ENCODE results near the gene B9D2.

DNA sequence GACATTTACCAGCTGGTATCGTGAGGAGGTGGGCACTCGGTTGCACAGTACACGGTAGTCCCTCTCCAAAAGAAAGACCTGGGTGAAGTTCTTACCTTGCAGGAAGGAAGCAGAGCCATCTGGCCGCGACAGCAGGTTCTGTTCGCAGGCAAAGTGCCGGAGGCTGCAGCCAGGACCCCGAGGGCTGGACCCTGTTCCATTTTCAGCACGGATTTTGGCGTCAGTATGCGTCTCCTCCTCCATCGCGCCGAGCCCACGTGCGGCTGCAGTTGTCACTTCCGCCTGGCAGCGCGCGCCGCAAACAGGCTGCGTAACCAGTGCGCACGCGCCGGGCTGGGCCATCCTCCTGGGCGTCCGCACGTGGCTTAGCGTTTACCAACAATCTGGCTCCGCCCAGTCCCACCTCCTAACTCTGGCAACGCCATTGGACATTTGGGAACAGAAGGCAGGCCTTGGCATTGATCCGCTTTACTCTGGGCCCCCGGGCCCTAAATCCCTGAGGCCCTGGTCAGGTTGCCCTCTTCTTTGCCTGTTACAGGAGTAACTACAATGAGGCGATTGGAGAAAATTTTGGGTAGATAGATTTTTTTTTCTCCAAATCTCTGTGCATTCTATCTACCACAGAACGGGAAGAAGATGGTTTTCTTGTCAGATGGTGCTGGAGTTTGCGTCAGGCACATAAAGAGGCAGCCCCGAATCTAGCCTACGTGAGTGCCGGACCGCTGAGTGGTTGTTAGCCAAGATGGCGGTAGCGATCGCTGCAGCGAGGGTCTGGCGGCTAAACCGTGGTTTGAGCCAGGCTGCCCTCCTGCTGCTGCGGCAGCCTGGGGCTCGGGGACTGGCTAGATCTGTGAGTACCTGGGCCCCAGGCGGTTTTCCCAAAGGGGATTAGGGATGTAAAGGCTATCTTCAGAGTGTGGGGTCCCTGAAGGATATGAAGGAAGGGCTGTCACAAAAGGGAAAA, 33.4 kb upstream of the B9D2 start, which contains the start of the genes BCKDHA and EXOSC5:
- TF ChIP-seq, protein P1, sequence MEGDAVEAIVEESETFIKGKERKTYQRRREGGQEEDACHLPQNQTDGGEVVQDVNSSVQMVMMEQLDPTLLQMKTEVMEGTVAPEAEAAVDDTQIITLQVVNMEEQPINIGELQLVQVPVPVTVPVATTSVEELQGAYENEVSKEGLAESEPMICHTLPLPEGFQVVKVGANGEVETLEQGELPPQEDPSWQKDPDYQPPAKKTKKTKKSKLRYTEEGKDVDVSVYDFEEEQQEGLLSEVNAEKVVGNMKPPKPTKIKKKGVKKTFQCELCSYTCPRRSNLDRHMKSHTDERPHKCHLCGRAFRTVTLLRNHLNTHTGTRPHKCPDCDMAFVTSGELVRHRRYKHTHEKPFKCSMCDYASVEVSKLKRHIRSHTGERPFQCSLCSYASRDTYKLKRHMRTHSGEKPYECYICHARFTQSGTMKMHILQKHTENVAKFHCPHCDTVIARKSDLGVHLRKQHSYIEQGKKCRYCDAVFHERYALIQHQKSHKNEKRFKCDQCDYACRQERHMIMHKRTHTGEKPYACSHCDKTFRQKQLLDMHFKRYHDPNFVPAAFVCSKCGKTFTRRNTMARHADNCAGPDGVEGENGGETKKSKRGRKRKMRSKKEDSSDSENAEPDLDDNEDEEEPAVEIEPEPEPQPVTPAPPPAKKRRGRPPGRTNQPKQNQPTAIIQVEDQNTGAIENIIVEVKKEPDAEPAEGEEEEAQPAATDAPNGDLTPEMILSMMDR (IDR thresholded peaks at IDR 0.05; ENCODE audit: poor library complexity) = no peak
- TF ChIP-seq EZH2phosphoT487 (IDR thresholded peaks at IDR 0.05; ENCODE audit: low read depth, severe bottlenecking, unreplicated experiment) = no peak

Measured in hepatocyte (in vitro differentiated cells).